ENCODE results near the gene TBCC.

The TBCC gene

GRCh38 chr6:42771741-42772100 lies 25.8 kb upstream of the TBCC start:
- peak; percentile 63 for DNase-seq (ENCODE audit: low spot score)

- no peak for DNase-seq (ENCODE audit: low spot score)
Measured at GRCh38 chr6:42769836-42770235, 23.9 kb upstream of the TBCC start.

- no peak for DNase-seq (ENCODE audit: low spot score)
Measured at GRCh38 chr6:42769051-42769450, 23.1 kb upstream of the TBCC start.

- no peak for DNase-seq (ENCODE audit: low spot score)
Measured at GRCh38 chr6:42766163-42766670, 20.3 kb upstream of the TBCC start.

- no peak for DNase-seq (ENCODE audit: low spot score)
Measured at GRCh38 chr6:42764911-42765648, 19.2 kb upstream of the TBCC start.

GRCh38 chr6:42762950-42763349 lies 17.0 kb upstream of the TBCC start:
- DNase-seq (ENCODE audit: low spot score): no peak

- no peak for DNase-seq (ENCODE audit: low spot score)
Measured at GRCh38 chr6:42762426-42762859, 16.5 kb upstream of the TBCC start.

GRCh38 chr6:42761287-42762067 lies 15.6 kb upstream of the TBCC start:
- DNase-seq (ENCODE audit: low spot score): no peak

- no peak for DNase-seq (ENCODE audit: low spot score)
Measured at GRCh38 chr6:42758756-42759430, 13.0 kb upstream of the TBCC start.

GRCh38 chr6:42756722-42757121 lies 10.8 kb upstream of the TBCC start:
- no peak for DNase-seq (ENCODE audit: low spot score)

- DNase-seq (ENCODE audit: low spot score): no peak
Measured at GRCh38 chr6:42754759-42755158, 8.9 kb upstream of the TBCC start.

- no peak for DNase-seq (ENCODE audit: low spot score)
Measured at GRCh38 chr6:42751055-42751454, 5.2 kb upstream of the TBCC start.

- no peak for DNase-seq (ENCODE audit: low spot score)
Measured at GRCh38 chr6:42748203-42748898, 2.4 kb upstream of the TBCC start.

- peak; percentile 94 for DNase-seq (ENCODE audit: low spot score)
Measured at GRCh38 chr6:42746463-42747391, 824 bp upstream of the TBCC start.

- peak; percentile 51 for DNase-seq (ENCODE audit: low spot score)
Measured at GRCh38 chr6:42745083-42745639, 742 bp downstream of the TBCC start.

- DNase-seq (ENCODE audit: low spot score): no peak
Measured at GRCh38 chr6:42744351-42744893, 1.5 kb downstream of the TBCC start.

- DNase-seq (ENCODE audit: low spot score): peak; percentile 86
Measured at GRCh38 chr6:42742116-42742894, 3.6 kb downstream of the TBCC start.

GRCh38 chr6:42740725-42741124 lies 5.2 kb downstream of the TBCC start:
- no peak for DNase-seq (ENCODE audit: low spot score)

- DNase-seq (ENCODE audit: low spot score): no peak
Measured at GRCh38 chr6:42735976-42736375, 9.9 kb downstream of the TBCC start.
